Right atrium auricular region (tissue), 2 donors: ENCODE measurements around the gene IGSF8. TPM values are rescaled to one million over a fixed set of nuclear protein-coding genes. Genes with fewer than 3 reads are reported as not detected.

ENCODE experiments used
- DNase-seq: peaks from one replicate; pipeline ENCODE4 v3.0.0-alpha.2; 2019; ENCODE audit warnings: low spot score
- H3K27ac ChIP-seq, 2 donors: fragments of 200-600 bp; sonication (generic); 1 replicate in 1 of 2; 2 replicates in 1 of 2; pipeline ENCODE4 v1.5.1; 2016 to 2019
- H3K27me3 ChIP-seq, 2 donors: fragments of 200-600 bp; sonication (generic); one replicate each; pipeline versions ENCODE4 v1.5.1 to v1.6.0; 2017 to 2019
- H3K36me3 ChIP-seq: fragments of 200-600 bp; sonication (generic); one replicate; pipeline ENCODE4 v1.5.1; 2016
- H3K4me1 ChIP-seq, 2 donors: fragments of 200-600 bp; sonication (generic); one replicate each; pipeline versions ENCODE4 v1.5.1 to v1.6.0; 2017 to 2019
- H3K4me3 ChIP-seq, 2 donors: fragments of 200-600 bp; sonication (generic); 1 replicate in 1 of 2; 2 replicates in 1 of 2; pipeline ENCODE4 v1.5.1; 2017 to 2019; ENCODE audit warnings: mild to moderate bottlenecking in 1 of 2, moderate library complexity in 1 of 2
- H3K9me3 ChIP-seq, 2 donors: fragments of 200-600 bp; sonication (generic); one replicate each; pipeline ENCODE4 v1.5.1; 2019
- CTCF ChIP-seq, 2 donors: fragments of 200-600 bp; sonication (generic); IDR thresholded peaks; one replicate each; pipeline ENCODE4 v1.5.1; 2019; ENCODE audit warnings: antibody characterized with exemption in 2 of 2
- total RNA-seq, 2 donors: library from RNA; depleted of rRNA; stranded (reverse); fragments of >200 nt; gene quantifications; one replicate each; pipeline ENCODE4 v1.1.0, GENCODE V29; 2016

IGSF8 gene
- total RNA-seq, 2 donors from 2014 or later, result 20.1 to 20.8 TPM

GRCh38 chr1:160096274-160097116 lies 1.9 kb downstream of the IGSF8 start:
- H3K9me3 ChIP-seq, result no peaks in the 10 kb centered on the region
- H3K4me1 ChIP-seq, result peaks cover 0 to 31% of the 10 kb centered on the region in 2 donors
- DNase-seq, result peak; percentile 87
- no peaks in the 10 kb centered on the region for H3K27me3 ChIP-seq
- peak overlapping the region; percentile 81 to 89 for H3K27ac ChIP-seq
- no peak for TF ChIP-seq CTCF (IDR thresholded peaks at IDR 0.05)
- no peak overlapping the region for H3K4me3 ChIP-seq
- H3K36me3 ChIP-seq, result peaks cover 14% of the 10 kb centered on the region

- peaks cover 18% of the 10 kb centered on the region for H3K36me3 ChIP-seq
- no peak overlapping the region for H3K4me3 ChIP-seq
- H3K27me3 ChIP-seq, result no peaks in the 10 kb centered on the region
- H3K27ac ChIP-seq, result no peak overlapping the region
- H3K9me3 ChIP-seq, result no peaks in the 10 kb centered on the region
- no peak for TF ChIP-seq CTCF (IDR thresholded peaks at IDR 0.05)
- H3K4me1 ChIP-seq, result peaks cover 0 to 26% of the 10 kb centered on the region in 2 donors
- no peak for DNase-seq
These were observed 2.9 kb downstream of the IGSF8 start for GRCh38 chr1:160095382-160096105.

GRCh38 chr1:160094806-160095205 lies 3.6 kb downstream of the IGSF8 start:
- H3K4me1 ChIP-seq, result peaks cover 0 to 26% of the 10 kb centered on the region in 2 donors
- no peak for DNase-seq
- no peak overlapping the region for H3K4me3 ChIP-seq
- H3K36me3 ChIP-seq, result peaks cover 18% of the 10 kb centered on the region
- TF ChIP-seq CTCF (IDR thresholded peaks at IDR 0.05), result no peak
- no peaks in the 10 kb centered on the region for H3K9me3 ChIP-seq
- no peak overlapping the region for H3K27ac ChIP-seq
- H3K27me3 ChIP-seq, result no peaks in the 10 kb centered on the region

GRCh38 chr1:160094291-160094625 lies 4.2 kb downstream of the IGSF8 start:
- Histone ChIP-seq H3K9me3 (no peaks in the 10 kb centered on the region), H3K27ac (no peak overlapping the region), H3K4me3 (no peak overlapping the region), H3K27me3 (no peaks in the 10 kb centered on the region), H3K36me3 (peaks cover 18% of the 10 kb centered on the region), H3K4me1 (peaks cover 0 to 26% of the 10 kb centered on the region in 2 donors)
- no peak for DNase-seq
- TF ChIP-seq CTCF (IDR thresholded peaks at IDR 0.05), result no peak

- H3K4me1 ChIP-seq, result peaks cover 0 to 26% of the 10 kb centered on the region in 2 donors
- TF ChIP-seq CTCF (IDR thresholded peaks at IDR 0.05), result no peak
- no peaks in the 10 kb centered on the region for H3K27me3 ChIP-seq
- DNase-seq, result no peak
- H3K9me3 ChIP-seq, result no peaks in the 10 kb centered on the region
- no peak overlapping the region for H3K27ac ChIP-seq
- H3K36me3 ChIP-seq, result peaks cover 18% of the 10 kb centered on the region
- no peak overlapping the region for H3K4me3 ChIP-seq
These were observed 4.7 kb downstream of the IGSF8 start for GRCh38 chr1:160093624-160094290.
